GM18951 (cell line): ENCODE data around the gene FKBP2.

Experiments used
- POLR2A ChIP-seq: IDR thresholded peaks from 4 replicates; pipeline ENCODE4 v1.6.1; 2011; ENCODE audit warnings: mild to moderate bottlenecking; ENCODE audit not compliant: insufficient read length, insufficient read depth; ENCODE audit errors: extremely low read depth
- in situ Hi-C: fragments of 300-500 bp; cut with MboI; formaldehyde crosslinking; loops from one replicate; pipeline ENCODE4 v1.12.0; 2022; ENCODE audit warnings: low sequenced_read_pairs, mixed read lengths, inconsistent platforms; ENCODE audit not compliant: unreplicated experiment

Gene FKBP2

DNA sequence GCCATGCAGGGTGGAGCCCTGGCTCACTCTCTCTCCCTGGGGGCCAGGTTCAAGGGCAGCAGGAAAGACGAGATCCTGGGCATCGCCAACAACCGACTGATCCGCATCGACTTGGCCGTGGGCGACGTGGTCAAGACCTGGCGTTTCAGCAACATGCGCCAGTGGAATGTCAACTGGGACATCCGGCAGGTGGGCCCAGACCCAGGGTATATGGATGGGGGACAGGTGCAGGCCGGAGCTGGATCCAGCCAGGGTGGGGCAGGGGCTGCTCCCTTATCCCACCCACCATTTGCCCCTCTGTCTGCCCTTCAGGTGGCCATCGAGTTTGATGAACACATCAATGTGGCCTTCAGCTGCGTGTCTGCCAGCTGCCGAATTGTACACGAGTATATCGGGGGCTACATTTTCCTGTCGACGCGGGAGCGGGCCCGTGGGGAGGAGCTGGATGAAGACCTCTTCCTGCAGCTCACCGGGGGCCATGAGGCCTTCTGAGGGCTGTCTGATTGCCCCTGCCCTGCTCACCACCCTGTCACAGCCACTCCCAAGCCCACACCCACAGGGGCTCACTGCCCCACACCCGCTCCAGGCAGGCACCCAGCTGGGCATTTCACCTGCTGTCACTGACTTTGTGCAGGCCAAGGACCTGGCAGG, 17.8 kb upstream of the FKBP2 start:
- peak; percentile 42 for TF ChIP-seq POLR2A
- in situ Hi-C loops, result no loop called here

DNA sequence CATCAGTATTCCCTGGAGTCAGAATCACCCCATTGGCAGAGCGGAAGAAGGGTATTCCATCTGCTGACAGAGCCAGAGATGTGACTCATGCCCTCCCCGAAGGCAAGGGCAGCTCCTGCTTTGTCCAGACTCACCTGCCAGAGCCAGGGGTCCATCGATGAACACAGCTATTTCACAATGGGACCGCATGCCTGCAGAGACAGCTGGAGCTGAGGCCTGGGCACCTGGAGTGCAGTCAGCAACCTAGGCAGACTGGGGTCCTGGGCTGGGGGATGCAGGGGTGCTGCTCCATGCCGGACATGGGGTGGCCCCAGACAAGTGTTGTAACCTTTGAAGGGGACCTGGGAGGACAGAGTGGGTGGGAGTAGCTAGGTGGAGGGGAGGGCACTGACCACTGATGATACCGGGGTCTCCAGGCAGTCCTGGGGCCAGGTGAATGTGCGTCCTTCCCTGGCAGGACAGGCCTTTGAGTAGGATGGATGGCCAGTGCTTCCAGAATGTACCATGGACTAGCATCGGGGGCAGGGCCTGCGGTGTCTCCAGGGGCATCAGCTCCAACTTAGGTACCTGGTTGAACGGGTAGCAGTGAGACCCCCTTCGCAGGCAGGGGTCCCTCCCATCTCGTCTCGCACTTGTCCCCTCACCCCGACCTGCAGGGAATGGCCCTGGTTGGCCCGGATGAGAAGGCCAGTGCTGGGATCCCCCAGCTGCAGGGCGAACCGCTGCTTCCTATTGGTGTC, 16.6 kb upstream of the FKBP2 start:
- in situ Hi-C loops, result no loop called here
- TF ChIP-seq POLR2A, result peak; percentile 41

GRCh38 chr11:64224891-64225607, 15.8 kb upstream of the FKBP2 start:
- TF ChIP-seq POLR2A, result peak; percentile 20
- in situ Hi-C loops, result no loop called here

DNA sequence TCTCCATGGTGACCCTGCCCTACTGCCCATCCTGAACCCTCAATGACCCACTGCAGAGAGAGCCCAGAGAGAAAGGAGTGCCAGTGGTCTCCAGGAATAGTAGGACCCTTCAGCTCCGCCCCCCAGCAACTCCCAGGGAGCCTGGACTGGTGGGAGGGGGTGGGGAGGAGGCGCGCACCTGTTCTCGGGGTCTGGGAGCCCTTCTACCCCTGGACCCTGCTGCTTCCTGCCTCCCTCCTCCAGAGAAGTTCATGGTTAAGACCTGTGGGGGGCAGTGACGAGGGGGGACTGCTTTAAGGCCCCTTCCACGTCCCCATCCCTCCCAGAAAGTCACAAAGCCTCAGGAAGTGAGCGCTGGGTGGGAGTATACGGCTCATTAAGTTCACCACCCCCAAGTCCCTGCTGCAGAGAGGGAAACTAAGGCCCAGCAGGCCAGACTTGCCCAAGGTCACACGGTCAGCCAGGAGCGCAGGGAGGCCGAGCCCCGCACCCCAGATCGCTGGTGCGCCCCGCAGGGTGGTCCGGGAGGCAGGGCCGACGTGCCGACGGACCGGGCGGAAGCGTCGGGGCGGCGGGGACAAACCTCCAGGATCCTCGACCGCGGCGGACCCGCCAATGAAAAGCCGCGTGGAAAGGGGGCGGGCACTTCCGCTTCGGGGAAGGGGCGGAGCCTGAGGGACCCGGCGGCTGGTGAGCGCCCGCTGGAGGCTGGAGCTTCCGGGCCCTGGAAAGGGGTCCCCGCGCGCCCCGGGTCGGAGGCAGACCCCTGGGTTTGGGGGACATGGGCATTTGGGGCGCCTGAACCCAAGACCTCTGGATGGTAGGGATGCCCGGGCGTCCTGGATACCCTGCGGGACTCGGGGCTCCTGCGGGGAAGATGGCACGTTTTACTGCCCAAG, 15.0 kb upstream of the FKBP2 start, which contains the start of the genes NUDT22 and TRPT1:
Gene NUDT22 (plus strand): TSS at position 667 of the 899 bp plus-strand sequence. CDS start 379 bp downstream, outside the sequence.
Gene TRPT1 (minus strand): TSS at position 579 of the 899 bp plus-strand sequence. CDS start 326 bp downstream, at position 253.
- in situ Hi-C loops, result no loop called here
- peak; percentile 84 for TF ChIP-seq POLR2A

DNA sequence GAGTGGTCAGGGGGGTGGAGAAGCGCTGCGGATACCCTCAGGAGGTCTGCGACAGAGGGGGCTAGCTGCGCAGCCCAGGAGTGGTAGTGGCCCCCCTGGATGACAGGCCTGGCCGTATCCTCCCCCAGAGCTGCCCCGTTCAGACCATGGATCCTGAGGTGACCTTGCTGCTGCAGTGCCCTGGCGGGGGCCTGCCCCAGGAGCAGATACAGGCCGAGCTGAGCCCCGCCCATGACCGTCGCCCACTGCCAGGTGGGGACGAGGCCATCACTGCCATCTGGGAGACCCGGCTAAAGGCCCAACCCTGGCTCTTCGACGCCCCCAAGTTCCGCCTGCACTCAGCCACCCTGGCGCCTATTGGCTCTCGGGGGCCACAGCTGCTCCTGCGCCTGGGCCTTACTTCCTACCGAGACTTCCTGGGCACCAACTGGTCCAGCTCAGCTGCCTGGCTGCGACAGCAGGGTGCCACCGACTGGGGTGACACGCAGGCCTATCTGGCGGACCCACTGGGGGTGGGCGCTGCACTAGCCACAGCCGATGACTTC, 14.3 kb upstream of the FKBP2 start:
- in situ Hi-C loops, result no loop called here
- peak; percentile 25 for TF ChIP-seq POLR2A

DNA sequence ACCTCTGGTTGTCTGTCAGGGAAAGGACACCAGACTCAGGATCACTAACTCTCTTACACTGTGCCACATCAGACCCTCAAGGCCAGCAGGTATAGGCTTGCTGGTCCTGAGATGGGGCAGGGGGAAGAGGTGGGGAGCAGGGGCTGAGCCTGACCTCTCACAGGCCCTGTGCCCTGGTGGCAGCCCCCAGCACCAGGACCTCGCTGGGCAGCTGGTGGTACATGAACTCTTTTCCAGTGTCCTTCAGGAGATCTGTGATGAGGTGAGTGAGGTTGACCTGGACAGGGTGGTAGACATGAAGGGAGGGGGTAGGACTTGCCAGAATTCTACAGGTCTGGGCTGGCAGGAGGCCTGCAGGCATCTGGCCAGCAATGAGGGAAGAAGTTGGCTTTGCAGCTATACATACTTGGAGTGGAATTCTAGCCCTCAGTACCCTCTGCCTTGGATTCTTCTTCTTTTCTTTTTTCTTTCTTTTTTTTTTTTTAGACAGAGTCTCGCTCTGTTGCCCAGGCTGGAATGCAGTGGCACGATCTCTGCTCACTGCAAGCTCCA, 13.4 kb upstream of the FKBP2 start:
- TF ChIP-seq POLR2A, result no peak
- in situ Hi-C loops, result no loop called here

- TF ChIP-seq POLR2A, result no peak
- in situ Hi-C loops, result no loop called here
Measured at GRCh38 chr11:64229090-64229743, 11.7 kb upstream of the FKBP2 start.

GRCh38 chr11:64229744-64230170, 11.1 kb upstream of the FKBP2 start:
- in situ Hi-C loops, result no loop called here
- TF ChIP-seq POLR2A, result no peak

- in situ Hi-C loops, result no loop called here
- peak; percentile 75 for TF ChIP-seq POLR2A
Measured at GRCh38 chr11:64230171-64230984, 10.5 kb upstream of the FKBP2 start, which contains the start of gene DNAJC4. TSS of gene DNAJC4 (plus strand) at chr11:64230548. CDS start at chr11:64230855, 307 bp downstream.

DNA sequence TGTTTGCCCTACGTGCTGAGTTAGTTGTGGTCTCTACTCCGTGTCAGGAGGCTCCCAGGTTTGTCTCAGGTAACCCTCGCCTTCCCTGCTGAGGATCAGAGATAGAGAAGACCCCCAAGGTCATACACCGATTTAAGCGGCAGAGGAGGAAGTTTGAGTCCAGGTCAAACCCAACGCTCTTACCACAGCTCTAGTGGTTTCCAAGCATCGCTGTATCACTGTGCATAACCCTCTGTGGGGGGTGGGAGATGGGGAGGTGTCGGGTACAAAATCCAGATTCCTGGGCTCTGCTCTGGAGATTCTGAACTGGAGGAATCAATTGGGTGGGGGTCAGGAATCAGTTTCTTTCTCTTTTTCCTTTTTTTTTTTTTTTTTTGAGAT, 9.9 kb upstream of the FKBP2 start:
- no peak for TF ChIP-seq POLR2A
- in situ Hi-C loops, result no loop called here

- in situ Hi-C loops, result no loop called here
- no peak for TF ChIP-seq POLR2A
Measured at GRCh38 chr11:64231546-64231945, 9.3 kb upstream of the FKBP2 start.
